A673 (cell line): ENCODE results near the gene MAP1S.

Experiments
- CTCF ChIP-seq: fragments of 300-800, 200-600 bp; sonication (generic); conservative IDR thresholded peaks from 2 replicates; pipeline ENCODE4 v1.5.1; 2017; ENCODE audit warnings: low read depth, mild to moderate bottlenecking, antibody characterized with exemption, low read length, moderate library complexity, mixed read lengths
- EZH2 ChIP-seq: fragments of 200-600 bp; sonication (generic); IDR thresholded peaks from 2 replicates; pipeline ENCODE4 v1.6.1; 2017; ENCODE audit warnings: borderline replicate concordance, low read depth, mild to moderate bottlenecking, mixed read lengths, antibody characterized with exemption, low read length; ENCODE audit not compliant: poor library complexity, severe bottlenecking

- TF ChIP-seq CTCF = 0 out of 2 replicates have a peak, but pooled peaks have one; percentile 25
- TF ChIP-seq EZH2 = no peak
Observed at GRCh38 chr19:17677002-17677401, 42.3 kb upstream of the MAP1S start.
